HG02973 (cell line): ENCODE results near the gene GP2.

ENCODE experiments used
- ATAC-seq: cut with Tn5 transposase; IDR thresholded peaks from one replicate; pipeline ENCODE4 v1.9.1; 2021; ENCODE audit warnings: moderate library complexity; ENCODE audit not compliant: unreplicated experiment

Gene GP2

GRCh38 chr16:20308266-20308665, 19.0 kb downstream of the GP2 start:
- ATAC-seq = no peak

- no peak for ATAC-seq
These were observed 19.5 kb downstream of the GP2 start for GRCh38 chr16:20307791-20308190.

GRCh38 chr16:20307240-20307671, 20.1 kb downstream of the GP2 start:
- no peak for ATAC-seq

- no peak for ATAC-seq
These were observed 20.9 kb downstream of the GP2 start for GRCh38 chr16:20306401-20306800.

GRCh38 chr16:20303012-20303411, 24.3 kb downstream of the GP2 start:
- no peak for ATAC-seq

GRCh38 chr16:20302389-20302788, 24.9 kb downstream of the GP2 start:
- ATAC-seq = no peak

GRCh38 chr16:20301840-20302239, 25.5 kb downstream of the GP2 start:
- ATAC-seq = no peak

GRCh38 chr16:20300312-20301097, 26.8 kb downstream of the GP2 start:
- no peak for ATAC-seq

GRCh38 chr16:20298452-20298851, 28.9 kb downstream of the GP2 start:
- no peak for ATAC-seq

GRCh38 chr16:20291208-20292206, 35.8 kb downstream of the GP2 start:
- ATAC-seq = no peak

- no peak for ATAC-seq
These were observed 37.7 kb downstream of the GP2 start for GRCh38 chr16:20289571-20289970.

GRCh38 chr16:20285993-20286499, 41.3 kb downstream of the GP2 start:
- ATAC-seq = no peak

GRCh38 chr16:20280259-20280658, 47.1 kb downstream of the GP2 start:
- ATAC-seq = no peak

GRCh38 chr16:20271893-20272292, 55.4 kb downstream of the GP2 start:
- no peak for ATAC-seq

- no peak for ATAC-seq
These were observed 58.9 kb downstream of the GP2 start for GRCh38 chr16:20268409-20268808.

- no peak for ATAC-seq
These were observed 62.3 kb downstream of the GP2 start for GRCh38 chr16:20265019-20265418.

GRCh38 chr16:20263138-20263855, 64.0 kb downstream of the GP2 start:
- ATAC-seq = no peak

- ATAC-seq = no peak
These were observed 65.1 kb downstream of the GP2 start for GRCh38 chr16:20262248-20262647.

- no peak for ATAC-seq
These were observed 66.9 kb downstream of the GP2 start for GRCh38 chr16:20260215-20261009.
